GM19452 (cell line): ENCODE data around the gene FAM163A.
"Not testable (repeated sequence)": the region's sequence is repeated elsewhere in the genome, so short reads cannot be mapped to it uniquely, and the experiment has no call there.

ENCODE experiments used
- ATAC-seq: cut with Tn5 transposase; IDR thresholded peaks from one replicate; pipeline ENCODE4 v1.9.1; 2021; ENCODE audit not compliant: unreplicated experiment

FAM163A gene

DNA sequence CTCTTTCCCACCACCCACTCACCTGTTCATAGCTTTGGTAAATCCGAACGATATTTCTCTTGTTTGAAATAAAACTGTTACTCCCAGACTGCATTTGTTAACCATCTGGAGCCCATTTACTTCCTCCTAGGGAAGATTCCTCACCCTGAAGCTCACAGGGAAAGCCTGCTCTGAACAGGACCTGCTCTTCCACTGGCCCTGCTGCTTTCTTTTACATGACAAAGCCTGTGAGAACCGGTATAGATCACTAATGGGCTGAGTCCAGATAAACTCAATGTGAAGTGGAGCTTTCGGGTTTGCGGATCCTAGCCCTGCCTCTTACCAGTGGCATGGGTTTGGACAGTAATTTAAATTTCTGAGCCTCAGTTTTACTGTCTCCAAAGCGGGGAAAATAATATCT, 45.2 kb downstream of the FAM163A start:
- ATAC-seq, result no peak

DNA sequence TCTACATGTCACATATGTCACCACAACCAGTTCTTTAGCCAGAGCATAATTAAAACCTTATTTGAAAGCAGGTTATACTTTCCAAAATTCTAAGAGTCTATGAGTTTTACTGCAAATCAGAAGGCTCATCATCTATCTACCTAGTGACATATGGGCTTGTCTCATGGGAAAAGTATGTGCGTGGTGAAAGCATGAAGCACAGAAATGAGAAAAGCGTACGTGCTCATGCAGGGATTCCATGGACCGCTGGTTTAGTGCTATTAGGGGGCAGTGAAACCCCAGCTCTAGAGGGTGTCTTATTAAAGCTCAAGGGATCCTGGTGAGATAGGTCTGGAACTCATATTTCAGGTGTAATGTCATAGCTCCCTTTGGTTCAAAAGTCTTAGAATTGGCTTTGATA, 50.2 kb downstream of the FAM163A start:
- ATAC-seq, result no peak

DNA sequence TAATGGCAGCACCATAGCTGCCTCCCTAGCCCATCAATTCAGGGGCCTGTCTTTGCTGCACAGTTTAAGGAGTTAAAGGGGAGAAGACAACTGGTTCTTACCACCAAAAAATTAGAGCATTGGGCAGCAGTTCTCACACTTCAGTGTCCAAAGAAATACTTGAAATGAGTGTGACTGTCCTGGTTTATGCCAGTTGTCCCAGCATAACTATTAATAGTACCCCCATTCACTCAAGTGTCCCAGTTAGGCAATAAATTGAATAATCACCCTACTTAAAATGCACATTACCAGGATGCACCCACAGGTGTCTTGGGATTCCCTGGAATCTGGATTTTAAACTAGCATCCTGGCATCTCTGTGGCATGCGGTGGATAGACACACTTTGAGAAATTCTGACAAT, 51.1 kb downstream of the FAM163A start:
- ATAC-seq, result no peak

DNA sequence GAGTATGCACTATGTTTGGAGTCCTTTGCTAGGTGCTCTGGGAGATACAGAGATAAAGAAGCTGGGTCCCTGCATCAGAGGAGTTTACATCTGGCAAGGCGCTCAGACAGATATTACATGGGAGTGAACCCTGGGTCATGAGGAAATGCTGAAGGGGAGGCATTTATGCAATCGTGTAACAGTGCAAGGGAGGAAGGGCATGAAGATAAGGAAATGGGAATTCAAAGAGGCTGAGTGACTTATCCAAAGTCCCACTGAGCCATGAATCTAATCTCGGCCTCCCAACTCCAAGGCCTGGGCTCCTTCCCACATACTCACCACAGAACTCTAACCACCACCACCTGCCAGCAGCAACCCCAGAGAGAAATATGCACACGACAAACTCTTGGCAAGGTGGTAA, 51.6 kb downstream of the FAM163A start:
- no peak for ATAC-seq

DNA sequence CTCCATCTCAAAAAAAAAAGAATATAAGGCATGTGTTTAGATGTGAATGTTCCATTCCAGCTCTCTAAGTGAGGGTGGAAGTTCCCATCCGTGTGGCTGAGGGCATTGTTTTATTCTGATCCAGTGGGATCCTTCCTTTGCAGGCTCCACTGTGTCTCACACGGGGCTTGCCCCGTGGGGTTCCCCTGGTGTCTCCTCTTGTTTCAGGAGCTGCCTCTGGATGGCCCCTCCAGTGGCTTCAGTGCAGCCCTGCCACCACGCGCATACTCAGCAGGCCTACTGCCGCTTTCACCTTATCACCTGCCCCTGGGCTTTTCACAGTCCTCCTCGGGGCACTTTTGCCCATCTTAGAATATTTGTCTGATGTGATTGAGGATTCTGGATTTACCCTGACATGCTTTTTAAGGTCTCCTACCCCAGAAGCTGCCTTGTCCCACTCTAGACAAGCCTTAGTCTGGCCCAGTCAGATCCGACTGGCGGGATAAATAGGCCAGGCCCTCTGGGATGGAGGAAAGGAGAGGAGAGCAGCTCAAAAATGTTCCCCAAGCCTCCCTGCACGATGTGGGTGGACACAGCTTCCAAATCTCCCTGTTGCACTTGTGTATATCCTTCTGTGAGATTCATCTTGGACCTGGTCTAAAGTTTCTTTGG, 55.2 kb downstream of the FAM163A start:
- no peak for ATAC-seq

DNA sequence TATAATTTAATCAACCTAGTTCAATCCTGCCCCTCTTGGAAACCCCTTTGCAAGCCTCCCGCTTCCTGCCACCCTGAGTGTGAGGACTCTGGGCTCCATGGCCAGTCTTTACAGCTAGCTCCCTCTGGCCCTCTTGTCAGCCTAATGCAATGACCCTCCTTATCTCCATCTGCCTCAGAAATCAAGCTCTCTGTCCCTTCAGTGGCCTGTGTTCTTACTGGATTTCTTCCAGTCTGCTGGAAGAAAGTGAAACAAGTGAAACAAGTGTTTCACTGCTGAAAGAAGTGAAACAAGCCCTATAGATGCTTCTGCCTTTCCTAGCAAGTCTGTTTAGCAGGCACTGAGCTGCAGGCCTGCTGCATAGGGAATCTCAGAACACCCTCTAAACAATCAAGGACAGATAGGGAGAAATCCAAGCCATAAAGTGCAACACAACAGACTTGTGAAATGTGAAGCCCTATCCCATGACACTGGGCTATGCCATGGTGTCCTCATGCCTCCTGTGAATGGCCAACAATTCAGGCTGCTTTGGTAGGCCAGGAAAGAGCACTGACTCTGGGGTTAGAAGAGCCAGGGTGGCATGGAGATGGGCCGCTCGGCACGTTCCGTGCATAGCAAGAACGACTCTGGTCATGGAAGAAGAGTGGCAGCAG, 55.9 kb downstream of the FAM163A start:
- ATAC-seq, result no peak

DNA sequence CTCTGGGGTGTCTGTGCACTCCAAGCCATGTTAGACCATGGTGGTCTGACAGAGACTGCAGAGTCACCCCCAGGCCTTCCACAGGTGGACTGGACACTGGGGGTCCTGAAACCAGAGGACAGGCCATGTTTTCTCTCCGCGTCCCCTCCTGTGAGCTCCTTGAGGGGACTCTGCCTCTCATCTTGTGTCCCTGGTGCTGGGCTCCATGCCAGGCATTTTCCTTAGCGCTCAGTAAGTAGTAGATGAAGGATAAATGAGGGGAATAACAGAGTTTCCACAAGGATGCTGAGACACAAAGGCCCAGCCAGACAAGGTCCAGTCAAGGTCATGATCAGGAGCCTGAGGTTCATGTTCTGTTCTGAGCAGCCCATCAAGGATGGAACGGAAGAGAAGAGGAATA, 57.4 kb downstream of the FAM163A start:
- no peak for ATAC-seq

DNA sequence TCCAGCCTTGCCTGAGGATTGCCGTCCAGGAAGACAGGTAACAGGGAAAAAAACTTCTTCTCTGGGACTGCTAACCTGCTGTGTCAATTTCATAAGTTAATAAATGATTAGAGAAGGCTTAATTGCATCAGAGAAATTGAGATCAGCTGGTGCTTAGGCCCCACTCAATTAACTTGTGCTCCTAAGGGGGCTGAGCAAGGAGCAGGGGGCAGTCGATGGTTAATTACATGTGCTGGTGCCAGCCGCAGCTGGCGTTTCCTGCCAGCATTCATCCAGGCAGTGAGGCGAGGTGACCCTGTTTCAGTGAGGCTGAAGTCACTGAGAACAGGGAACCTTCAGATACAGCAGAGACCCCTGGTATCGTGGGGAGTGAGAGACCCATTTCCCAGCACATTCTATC, 60.0 kb downstream of the FAM163A start:
- no peak for ATAC-seq

DNA sequence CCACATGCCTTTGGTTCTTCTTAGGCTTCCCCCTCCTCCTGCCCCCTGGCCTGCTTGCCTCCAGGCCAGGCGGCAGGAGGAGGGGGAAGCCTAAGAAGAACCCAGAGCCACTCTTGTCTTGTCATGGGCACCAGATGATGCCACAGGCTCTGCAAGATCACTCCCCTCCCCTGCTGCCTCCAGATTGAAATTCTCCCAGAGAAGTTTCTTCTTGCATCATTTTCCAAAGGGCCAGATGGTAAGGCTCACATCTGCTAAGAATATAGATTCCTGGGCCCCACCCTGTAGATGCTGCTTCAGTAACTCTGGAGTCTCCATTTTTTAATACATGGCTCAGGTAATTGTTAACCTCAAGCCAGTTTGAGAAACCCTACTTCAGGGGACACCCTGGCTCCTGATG, 60.8 kb downstream of the FAM163A start:
- no peak for ATAC-seq

DNA sequence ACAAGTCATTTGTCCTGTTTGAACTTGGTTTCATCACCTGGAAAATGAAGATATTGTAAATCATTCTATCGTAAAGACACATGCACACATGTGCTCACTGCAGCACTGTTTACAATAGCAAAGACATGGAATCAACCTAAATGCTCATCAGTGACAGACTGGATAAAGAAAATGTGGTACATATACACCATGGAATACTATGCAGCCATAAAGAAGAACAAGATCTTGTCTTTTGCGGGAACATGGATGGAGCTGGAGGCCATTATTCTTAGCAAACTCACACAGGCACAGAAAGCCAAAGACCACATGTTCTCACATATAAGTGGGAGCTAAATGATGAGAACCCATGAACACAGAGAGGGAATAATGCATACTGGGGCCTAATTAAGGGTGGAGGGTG, 61.3 kb downstream of the FAM163A start:
- ATAC-seq, result not testable (repeated sequence)

DNA sequence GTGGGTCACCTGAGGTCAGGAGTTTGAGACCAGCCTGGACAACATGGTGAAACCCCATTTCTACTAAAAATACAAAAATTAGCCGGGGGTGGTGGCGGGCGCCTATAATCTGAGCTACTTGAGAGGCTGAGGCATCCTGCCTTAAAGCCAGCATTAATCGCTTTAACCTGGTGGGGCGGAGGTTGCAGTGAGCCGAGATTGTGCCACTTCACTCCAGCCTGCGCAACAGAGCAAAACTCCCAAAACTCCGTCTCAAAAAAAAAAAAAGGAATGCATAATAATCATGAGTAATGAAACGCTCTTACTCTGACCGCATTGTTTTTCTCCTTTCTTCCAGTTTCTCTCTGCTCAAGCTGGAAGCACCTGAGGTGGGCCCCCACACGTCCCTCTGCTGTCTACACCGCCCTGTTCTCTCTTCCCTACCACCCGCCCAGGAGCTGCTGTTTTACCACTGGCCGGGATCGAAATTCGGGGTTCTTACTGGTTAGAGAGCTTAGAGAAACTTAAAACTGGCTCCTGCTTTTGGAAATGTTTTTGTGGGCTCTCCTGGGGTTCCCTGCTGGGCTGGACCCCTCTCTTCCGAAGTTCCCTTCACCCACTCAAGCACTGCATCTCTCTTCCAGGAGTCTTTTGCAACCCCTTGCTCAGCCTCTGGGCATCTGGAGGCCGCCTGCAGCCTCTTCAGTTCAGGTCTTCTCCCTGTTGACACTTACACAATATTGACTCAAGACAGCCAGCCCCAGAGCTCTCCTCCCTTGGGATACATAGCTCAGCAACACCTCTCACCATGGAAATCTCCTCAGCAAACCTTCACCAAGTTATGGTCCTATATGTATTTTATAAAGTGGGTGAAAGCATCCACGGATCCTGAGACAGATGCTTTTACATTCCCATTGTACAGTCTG, 62.5 kb downstream of the FAM163A start:
- no peak for ATAC-seq

DNA sequence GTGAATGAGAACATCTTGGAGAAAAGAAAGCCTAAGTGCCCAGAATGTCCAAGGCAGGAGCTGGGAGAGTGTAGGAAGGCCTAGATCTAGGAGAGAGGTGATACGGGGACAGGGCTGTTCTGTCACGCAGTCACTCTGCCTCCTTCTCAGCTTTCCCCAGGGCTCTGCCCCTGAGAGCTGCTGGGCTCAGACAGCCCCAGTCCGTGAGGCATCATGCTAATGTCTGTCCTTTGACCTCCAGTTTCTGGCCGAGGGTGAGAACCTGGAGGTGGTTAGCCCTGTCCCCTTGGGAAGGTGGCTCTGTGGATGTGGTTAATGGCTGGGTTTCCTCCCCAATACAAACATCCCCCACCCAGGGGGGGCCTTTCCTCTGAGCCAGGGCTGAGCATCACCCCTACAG, 63.2 kb downstream of the FAM163A start:
- ATAC-seq, result no peak

DNA sequence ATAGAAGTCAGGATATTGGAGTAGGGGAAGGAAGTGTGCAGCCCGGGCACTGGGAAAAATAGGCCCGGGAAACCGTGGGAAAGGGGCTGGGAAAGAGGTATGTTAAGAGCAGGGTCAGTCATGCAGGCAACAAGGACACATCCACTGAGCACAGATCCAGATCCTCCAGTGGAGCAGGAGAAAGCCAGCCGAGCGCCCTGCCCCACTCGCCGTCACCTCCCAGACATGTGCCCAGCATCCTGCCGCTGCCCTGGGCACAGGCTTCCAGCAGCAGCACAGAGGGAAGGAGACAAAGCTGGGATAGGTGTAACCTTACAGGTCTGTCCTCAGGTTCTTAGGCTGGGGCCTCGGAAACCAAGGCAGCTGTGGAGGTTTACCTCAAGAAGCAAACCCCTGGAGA, 64.2 kb downstream of the FAM163A start:
- no peak for ATAC-seq

DNA sequence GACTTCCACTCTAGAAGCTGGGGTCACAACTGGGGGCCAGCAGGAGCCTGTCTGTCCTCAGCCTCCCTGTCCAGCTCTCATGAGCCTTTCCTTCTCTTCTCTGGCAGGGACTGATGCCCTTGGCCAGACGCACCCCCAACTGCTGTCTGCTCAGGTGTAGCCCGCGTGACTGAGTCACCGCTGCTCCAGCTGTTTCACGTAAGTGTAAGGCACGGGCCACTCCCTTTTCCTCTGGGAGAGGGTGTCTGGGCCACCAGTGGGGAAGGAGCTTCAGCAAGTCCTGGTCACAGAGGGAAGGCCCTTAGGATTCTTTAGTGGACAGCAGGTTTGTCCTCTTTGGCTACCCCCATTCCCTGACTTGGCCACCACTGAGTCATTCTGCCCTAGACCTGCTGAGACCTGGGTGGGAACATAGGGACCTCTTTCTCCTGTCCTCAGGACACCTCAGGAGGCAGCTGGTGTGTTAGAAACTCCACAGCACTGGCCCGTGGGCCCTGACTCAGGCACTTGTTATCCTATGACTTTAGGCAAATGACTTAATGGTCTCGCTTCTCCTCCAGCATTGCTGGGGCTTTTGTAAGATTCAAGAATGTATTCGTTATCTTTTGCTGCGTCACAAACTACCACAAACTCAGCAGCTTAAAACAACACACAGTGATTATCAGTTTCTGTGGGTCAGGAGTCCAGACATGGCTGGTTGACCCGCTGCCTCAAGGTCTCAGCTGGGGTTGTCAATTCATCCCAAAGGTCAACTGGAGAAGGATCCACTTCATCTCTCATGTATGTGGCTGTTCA, 64.8 kb downstream of the FAM163A start:
- ATAC-seq, result no peak

DNA sequence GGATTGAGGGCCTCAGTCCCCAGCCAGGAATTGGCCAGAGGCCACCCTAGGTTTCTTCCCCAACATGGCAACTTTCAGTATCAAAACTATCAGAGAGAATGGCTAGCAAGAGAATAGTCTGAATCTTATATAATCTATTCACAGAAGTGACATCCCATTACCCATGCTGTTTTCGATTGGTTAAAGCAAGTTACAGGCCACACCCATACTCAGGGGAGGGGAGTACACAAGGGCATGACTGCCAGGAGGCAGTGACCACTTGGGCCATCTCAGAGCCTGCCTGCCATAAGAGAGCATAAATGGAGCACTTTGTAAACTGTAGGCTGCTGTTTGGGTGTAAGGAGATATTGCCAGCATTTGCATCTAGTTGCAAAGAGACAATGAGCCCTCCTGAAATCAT, 65.4 kb downstream of the FAM163A start:
- no peak for ATAC-seq

DNA sequence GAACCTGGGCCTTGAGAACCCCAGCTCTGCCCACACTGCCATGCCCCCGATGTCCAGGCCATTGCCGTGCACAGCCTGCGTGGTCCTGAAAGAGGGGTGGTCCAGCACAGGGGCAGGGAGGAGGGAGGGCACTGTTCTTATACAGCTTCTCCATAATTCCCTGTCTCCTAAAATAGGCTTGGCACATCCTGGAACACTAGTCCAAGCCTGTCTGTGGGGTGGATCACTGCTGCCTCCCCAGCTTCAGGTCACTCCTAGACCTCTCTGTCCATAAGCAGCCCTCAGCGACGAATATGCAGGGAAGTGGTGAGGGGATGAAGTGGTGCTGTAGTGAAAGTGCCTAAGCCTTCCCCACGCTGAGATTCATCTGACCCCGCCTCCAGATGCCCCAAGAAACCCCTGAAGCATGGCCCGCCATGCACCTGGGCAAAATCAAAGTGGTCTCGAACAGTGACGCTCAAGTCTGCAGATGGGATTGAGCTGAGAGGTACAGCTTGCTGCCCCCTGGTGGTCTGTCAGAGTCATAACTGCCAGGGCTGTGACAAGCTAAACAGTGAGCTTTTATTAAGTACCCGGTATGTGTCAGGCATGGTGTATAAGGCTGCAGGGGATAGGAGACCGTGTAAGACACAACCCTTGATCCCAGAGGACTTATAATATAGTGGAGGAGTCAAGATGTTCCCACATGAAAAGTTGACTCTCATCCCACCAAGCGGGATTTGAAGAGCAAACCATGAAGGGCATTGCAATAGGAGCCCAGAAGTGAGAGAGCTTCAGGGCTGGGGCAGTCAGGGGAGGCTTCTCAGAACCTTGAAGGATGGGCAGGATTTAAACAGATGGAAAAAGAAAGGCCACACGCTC, 66.6 kb downstream of the FAM163A start:
- ATAC-seq, result peak; percentile 72

DNA sequence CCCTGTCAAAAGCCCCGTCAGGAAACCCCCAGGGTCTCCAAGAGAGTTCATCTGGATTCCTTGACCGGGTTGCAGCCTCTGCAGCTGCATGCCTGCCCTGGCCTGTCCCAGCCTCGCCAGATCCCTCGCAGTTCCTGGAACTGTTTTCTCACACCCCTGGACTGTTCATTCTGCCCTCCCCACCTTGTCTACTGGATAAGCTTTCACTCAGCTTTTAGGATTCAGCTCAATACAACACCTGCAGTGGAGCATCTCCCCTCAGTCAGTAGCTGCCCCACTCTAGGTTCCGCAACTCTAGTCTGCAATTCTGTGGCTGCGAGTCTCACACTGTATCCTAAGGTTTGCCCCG, 67.2 kb downstream of the FAM163A start:
- ATAC-seq, result no peak

DNA sequence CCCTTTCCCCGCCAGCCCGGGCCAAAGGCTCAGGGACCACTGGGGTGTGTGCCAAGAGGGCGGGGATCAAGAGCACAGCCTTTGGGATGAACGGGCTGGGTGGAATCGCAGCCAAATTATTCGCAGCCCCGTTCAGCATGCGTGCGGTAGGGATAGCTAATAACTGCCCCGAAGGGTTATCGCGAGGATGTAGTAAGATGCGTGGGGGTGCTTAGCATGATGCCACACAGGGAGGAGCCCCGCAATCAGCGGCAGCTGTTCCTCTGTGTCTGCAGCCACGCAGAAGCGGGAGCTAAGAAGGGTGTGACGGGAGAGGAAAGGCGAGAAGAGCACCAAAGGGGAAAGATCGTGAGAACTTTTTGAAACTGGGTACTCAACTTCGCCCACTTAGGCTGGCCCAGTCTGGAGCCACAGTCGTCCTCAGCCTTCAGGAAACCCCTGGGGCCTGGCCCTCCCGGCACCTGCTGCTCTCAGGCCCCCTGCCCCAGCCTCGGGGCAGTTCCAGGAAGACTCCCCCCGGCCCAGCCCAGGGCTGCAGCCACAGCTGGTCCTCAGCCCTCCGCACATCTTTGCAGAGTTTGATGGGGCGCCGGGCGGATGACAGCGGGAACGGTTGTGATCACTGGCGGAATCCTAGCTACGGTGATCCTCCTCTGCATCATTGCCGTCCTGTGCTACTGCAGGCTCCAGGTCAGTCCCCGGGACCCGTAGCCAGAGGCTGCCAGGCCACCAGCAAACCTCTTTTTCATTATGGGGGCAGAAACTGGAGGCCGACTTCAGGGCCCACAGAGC, 69.6 kb downstream of the FAM163A start:
- no peak for ATAC-seq
